Smooth muscle cell (in vitro differentiated cells): ENCODE measurements around the gene ATP2B2. TPM values are rescaled to one million over a fixed set of nuclear protein-coding genes. Genes with fewer than 3 reads are reported as not detected.

Experiments
- DNase-seq: peaks from one replicate; lab custom pipeline; 2025; ENCODE audit not compliant: unreplicated experiment; lab: John Stamatoyannopoulos, UW
- H2AFZ ChIP-seq: fragments of 200-600 bp; sonication (generic); 2 replicates; pipeline ENCODE4 v1.6.0; 2016; ENCODE audit warnings: antibody characterized with exemption, low read depth, mild to moderate bottlenecking
- H3F3A ChIP-seq: fragments of 200-600 bp; sonication (generic); 2 replicates; pipeline ENCODE4 v1.6.0; 2017; ENCODE audit warnings: antibody characterized with exemption, low read depth
- H3K27ac ChIP-seq: fragments of 200-600 bp; sonication (generic); 2 replicates; pipeline ENCODE4 v1.5.1; 2016; ENCODE audit warnings: low read depth, mild to moderate bottlenecking
- H3K27me3 ChIP-seq: fragments of 200-600 bp; sonication (generic); 2 replicates; pipeline ENCODE4 v1.6.1; 2016; ENCODE audit warnings: low read depth, mild to moderate bottlenecking
- H3K36me3 ChIP-seq: fragments of 200-600 bp; sonication (generic); 2 replicates; pipeline ENCODE4 v1.5.1; 2016; ENCODE audit warnings: low read depth
- H3K4me1 ChIP-seq: fragments of 200-600 bp; sonication (generic); 2 replicates; pipeline ENCODE4 v1.5.1; 2016; ENCODE audit warnings: low read depth
- H3K4me2 ChIP-seq: fragments of 200-600 bp; sonication (generic); 2 replicates; pipeline ENCODE4 v1.6.0; 2016; ENCODE audit warnings: mild to moderate bottlenecking
- H3K4me3 ChIP-seq: fragments of 200-600 bp; sonication (generic); 2 replicates; pipeline ENCODE4 v1.5.1; 2016; ENCODE audit warnings: mild to moderate bottlenecking
- H3K79me2 ChIP-seq: fragments of 200-600 bp; sonication (generic); 2 replicates; pipeline ENCODE4 v1.6.0; 2016; ENCODE audit warnings: low read depth, mild to moderate bottlenecking
- H3K9ac ChIP-seq: fragments of 200-600 bp; sonication (generic); 2 replicates; pipeline ENCODE4 v1.6.0; 2016; ENCODE audit warnings: low read depth
- H3K9me3 ChIP-seq: fragments of 200-600 bp; sonication (generic); replicated peaks from 2 replicates; pipeline ENCODE4 v1.5.1; 2016; ENCODE audit warnings: low read depth
- H4K20me1 ChIP-seq: fragments of 200-600 bp; sonication (generic); 2 replicates; pipeline ENCODE4 v1.6.0; 2016; ENCODE audit warnings: low read depth
- WGBS: methylation state at CpG from one replicate; pipeline ENCODE4 v1.1.7; 2016; ENCODE audit warnings: low lambda C conversion rate; 5-methylcytosine and 5-hydroxymethylcytosine counted together
- polyA plus RNA-seq: library from polyadenylated mRNA; unstranded; fragments of >200 nt; fragmentation: Nextera tagmentation; extraction: Ambion mirVana; gene quantifications from 2 replicates; pipeline ENCODE4 v1.2.1, GENCODE V29; 2016
- total RNA-seq: library from RNA; depleted of rRNA; stranded (reverse); fragments of >200 nt; gene quantifications from 2 replicates; pipeline ENCODE4 v1.2.3, GENCODE V29; 2014
- TF ChIP-seq, protein P1 (sequence below): fragments of 200-600 bp; sonication (generic); IDR thresholded peaks from 2 replicates; pipeline ENCODE4 v1.5.1; 2017; ENCODE audit warnings: borderline replicate concordance, mild to moderate bottlenecking, antibody characterized with exemption; ENCODE audit not compliant: insufficient read depth, poor library complexity, severe bottlenecking

Gene ATP2B2
- total and polyA plus RNA-seq, 2 experiments from 2014 or later = not detected

DNA sequence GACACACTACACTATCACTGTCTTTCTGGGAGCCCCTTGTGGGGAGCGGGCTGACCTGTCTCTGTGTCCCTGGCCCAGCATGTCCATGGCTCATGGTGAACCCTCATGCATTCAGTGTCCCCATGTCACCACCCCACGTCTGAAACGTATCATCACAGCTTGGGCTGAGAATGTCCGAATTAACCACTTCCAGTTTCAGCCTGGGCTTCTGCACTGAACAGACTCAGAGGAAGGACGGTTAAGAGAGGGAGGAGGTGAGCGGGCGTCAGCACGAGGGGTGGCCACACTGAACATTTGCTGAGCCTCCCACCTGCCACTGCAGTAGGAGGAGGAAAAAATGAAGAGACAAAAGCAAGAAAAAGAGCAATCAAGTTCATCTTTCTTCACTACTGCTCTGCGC lies 30.5 kb downstream of the ATP2B2 start:
- no peaks in the 10 kb centered on the region for H3K9me3 ChIP-seq
- no peak overlapping the region for H2AFZ ChIP-seq
- TF ChIP-seq, protein P1, sequence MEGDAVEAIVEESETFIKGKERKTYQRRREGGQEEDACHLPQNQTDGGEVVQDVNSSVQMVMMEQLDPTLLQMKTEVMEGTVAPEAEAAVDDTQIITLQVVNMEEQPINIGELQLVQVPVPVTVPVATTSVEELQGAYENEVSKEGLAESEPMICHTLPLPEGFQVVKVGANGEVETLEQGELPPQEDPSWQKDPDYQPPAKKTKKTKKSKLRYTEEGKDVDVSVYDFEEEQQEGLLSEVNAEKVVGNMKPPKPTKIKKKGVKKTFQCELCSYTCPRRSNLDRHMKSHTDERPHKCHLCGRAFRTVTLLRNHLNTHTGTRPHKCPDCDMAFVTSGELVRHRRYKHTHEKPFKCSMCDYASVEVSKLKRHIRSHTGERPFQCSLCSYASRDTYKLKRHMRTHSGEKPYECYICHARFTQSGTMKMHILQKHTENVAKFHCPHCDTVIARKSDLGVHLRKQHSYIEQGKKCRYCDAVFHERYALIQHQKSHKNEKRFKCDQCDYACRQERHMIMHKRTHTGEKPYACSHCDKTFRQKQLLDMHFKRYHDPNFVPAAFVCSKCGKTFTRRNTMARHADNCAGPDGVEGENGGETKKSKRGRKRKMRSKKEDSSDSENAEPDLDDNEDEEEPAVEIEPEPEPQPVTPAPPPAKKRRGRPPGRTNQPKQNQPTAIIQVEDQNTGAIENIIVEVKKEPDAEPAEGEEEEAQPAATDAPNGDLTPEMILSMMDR = no peak
- no peak overlapping the region for H3K4me3 ChIP-seq
- H3K79me2 ChIP-seq = no peaks in the 10 kb centered on the region
- H3K27ac ChIP-seq = no peak overlapping the region
- H3K27me3 ChIP-seq = no peaks in the 10 kb centered on the region
- DNase-seq = no peak
- H3K4me1 ChIP-seq = peaks cover 4% of the 10 kb centered on the region
- H3K9ac ChIP-seq = no peak overlapping the region
- no peak overlapping the region for H3K4me2 ChIP-seq
- H4K20me1 ChIP-seq = no peaks in the 10 kb centered on the region
- whole genome bisulfite sequencing = 83% methylated on average over 9 of the region's 9 CpGs
- no peaks in the 10 kb centered on the region for H3K36me3 ChIP-seq
- no peaks in the 10 kb centered on the region for H3F3A ChIP-seq

DNA sequence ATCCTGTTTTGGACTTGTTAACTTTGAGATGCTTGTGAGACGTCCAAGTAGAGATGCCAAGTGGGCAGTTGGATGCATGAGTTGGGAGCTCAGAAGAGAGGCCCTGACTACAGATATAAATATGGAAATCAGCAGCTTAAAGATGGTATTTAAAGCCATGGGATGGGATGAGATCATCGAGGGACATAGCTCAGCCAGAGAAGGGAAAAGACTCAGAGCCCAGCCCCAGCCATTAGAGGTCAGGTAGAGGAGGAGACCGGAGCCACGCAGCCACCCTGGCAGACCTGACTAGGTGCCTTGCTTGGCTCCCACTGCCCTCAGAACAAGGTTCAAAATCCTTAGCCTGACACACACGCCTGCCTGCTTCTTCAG lies 31.1 kb downstream of the ATP2B2 start:
- Histone ChIP-seq H3K36me3 (no peaks in the 10 kb centered on the region), H3K4me1 (peaks cover 4% of the 10 kb centered on the region), H2AFZ (no peak overlapping the region), H3K27ac (no peak overlapping the region), H3K4me3 (no peak overlapping the region), H3K9me3 (no peaks in the 10 kb centered on the region), H4K20me1 (no peaks in the 10 kb centered on the region), H3F3A (no peaks in the 10 kb centered on the region), H3K27me3 (peaks cover 2% of the 10 kb centered on the region), H3K79me2 (no peaks in the 10 kb centered on the region), H3K4me2 (no peak overlapping the region), H3K9ac (no peak overlapping the region)
- 85% methylated on average over 5 of the region's 5 CpGs for WGBS
- TF ChIP-seq, protein P1 = no peak
- DNase-seq = no peak

DNA sequence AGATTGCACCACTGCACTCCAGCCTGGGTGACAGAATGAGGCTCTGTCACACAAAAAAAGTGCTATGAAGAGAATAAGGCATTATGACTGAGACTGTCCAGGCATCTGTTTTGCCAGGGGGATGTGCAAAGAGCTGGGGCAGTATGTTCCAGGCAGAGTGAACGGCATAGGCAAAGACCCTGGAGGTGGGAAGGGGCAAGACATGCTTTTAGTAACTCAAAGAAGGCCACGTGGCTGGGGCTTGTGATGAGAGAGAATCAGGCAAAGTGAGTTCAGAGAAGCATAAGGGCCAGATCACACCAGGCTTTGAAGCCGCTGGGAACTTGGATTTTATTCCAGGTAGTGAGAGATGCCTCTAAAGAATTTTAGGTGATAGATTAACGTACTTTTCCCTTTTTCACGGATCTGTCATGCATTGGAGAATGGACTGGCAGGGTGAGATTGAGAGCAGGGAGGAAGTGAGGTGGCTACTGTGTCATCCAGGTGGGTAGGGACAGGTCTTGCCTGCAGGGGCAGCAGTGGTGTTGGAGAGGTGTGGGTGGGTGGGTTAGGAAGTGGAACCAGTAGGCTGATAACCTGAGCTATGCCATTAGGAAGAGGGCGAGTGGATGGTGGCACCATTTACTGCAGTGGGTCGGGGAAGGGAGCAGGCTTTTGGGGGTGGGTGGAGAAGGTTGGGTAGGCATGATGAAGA lies 31.7 kb downstream of the ATP2B2 start:
- Histone ChIP-seq H3K27me3 (peaks cover 6% of the 10 kb centered on the region), H3K9me3 (no peaks in the 10 kb centered on the region), H3K4me3 (no peak overlapping the region), H3F3A (no peaks in the 10 kb centered on the region), H3K9ac (no peak overlapping the region), H3K4me2 (no peak overlapping the region), H3K79me2 (no peaks in the 10 kb centered on the region), H3K4me1 (peaks cover 4% of the 10 kb centered on the region), H2AFZ (no peak overlapping the region), H4K20me1 (no peaks in the 10 kb centered on the region), H3K36me3 (no peaks in the 10 kb centered on the region), H3K27ac (no peak overlapping the region)
- DNase-seq = no peak
- TF ChIP-seq, protein P1 = no peak
- WGBS = 80% methylated on average over 7 of the region's 7 CpGs

DNA sequence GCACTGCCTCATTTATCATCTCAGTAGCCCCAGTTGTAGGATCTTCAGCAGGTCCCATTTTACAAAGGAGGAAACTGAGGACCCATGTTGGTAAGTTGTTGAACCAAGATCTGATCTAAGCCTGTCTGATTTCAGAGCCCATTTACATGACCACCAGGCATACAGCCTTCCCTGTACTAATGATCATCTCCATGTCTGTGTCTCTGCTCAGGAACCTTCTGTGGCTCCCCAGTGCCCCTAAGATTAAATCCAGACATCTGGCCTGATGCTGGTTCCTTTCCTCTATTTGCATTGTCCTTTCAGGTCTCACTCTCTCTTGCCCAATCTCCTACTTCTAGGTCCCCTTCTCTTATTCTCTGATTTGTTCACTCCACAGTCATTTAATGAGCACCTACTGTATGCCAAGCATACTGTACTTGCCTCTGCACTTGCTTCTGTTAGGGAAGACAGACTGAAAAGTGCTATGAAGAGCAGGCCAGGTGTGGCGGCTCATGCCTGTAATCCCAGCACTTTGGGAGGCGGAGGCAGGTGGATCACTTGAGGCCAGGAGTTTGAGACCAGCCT lies 32.4 kb downstream of the ATP2B2 start:
- Histone ChIP-seq H3K27ac (no peak overlapping the region), H3K36me3 (no peaks in the 10 kb centered on the region), H3K9me3 (no peaks in the 10 kb centered on the region), H3K9ac (no peak overlapping the region), H3K79me2 (no peaks in the 10 kb centered on the region), H3K4me1 (peaks cover 4% of the 10 kb centered on the region), H2AFZ (no peak overlapping the region), H3K4me2 (no peak overlapping the region), H3K4me3 (no peak overlapping the region), H3K27me3 (peaks cover 6% of the 10 kb centered on the region), H3F3A (no peaks in the 10 kb centered on the region), H4K20me1 (no peaks in the 10 kb centered on the region)
- 89% methylated on average over 2 of the region's 2 CpGs for WGBS
- TF ChIP-seq, protein P1 = no peak
- DNase-seq = no peak
